ENCODE data around the gene SPDYE3. TPM values are rescaled to one million over a fixed set of nuclear protein-coding genes. Genes with fewer than 3 reads are reported as not detected.
"Not testable (repeated sequence)": the region's sequence is repeated elsewhere in the genome, so short reads cannot be mapped to it uniquely, and the experiment has no call there.

Gene SPDYE3, protein sequence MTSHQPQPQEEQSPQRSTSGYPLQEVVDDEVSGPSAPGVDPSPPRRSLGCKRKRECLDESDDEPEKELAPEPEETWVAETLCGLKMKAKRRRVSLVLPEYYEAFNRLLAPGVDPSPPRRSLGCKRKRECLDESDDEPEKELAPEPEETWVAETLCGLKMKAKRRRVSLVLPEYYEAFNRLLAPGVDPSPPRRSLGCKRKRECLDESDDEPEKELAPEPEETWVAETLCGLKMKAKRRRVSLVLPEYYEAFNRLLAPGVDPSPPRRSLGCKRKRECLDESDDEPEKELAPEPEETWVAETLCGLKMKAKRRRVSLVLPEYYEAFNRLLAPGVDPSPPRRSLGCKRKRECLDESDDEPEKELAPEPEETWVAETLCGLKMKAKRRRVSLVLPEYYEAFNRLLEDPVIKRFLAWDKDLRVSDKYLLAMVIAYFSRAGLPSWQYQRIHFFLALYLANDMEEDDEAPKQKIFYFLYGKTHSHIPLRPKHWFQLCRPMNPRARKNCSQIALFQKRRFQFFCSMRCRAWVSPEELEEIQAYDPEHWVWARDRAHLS
- not detected in 3 replicates for total RNA-seq

DNA sequence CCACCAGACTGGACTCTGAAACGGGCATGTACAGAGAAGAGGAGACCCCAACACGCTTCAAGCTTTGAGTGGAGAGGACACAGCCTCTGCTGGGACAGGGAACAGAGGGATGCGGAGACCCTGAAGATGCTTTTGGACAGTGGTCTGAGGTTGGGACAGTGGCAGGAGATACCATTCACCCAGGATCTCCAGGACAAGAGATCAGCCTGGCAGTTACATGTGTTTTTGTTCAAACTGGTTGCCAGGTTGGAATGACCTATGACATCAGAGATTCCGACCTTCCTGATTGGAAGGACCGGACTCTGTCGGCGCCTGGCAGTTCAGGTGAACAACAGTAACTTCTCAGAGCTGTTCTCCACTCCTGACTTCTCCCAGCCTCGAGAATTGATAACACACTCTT lies at the start of gene SPDYE3:
Gene SPDYE3 (plus strand): TSS at position 301 of the 400 bp plus-strand sequence. CDS start 184 bp downstream, outside the sequence.
- H3K27me3 Mint-ChIP-seq (ENCODE audit: low read depth); H3K4me1 Mint-ChIP-seq; H3K4me3 Mint-ChIP-seq; H3K27ac Mint-ChIP-seq; H3K36me3 Mint-ChIP-seq; H3K9me3 Mint-ChIP-seq; DNase-seq (ENCODE audit: low spot score in 2 of 2, unreplicated experiment in 2 of 2): not testable (repeated sequence)

DNA sequence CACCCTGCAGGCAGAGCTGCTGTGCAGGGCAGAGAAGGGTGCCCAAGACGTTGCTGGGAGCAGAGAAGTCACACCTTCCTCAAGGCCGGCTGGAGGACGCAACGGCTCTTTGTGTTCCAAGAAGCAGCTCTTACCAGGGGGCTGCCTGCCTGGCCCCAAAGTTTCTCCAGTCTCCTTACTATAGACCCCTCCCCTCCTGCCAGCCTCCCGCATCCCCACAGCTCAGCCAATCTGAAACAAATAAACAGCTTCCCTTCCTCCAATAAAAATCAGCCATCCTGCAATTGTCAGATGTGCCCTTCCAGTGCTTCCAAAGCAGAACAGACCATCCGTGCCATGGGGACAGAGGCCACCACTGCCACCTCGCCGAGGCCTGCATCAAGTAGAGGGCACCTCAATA lies 47.5 kb upstream of the SPDYE3 start:
- DNase-seq (ENCODE audit: low spot score in 2 of 2, unreplicated experiment in 2 of 2); H3K9me3 Mint-ChIP-seq; H3K27ac Mint-ChIP-seq; H3K27me3 Mint-ChIP-seq (ENCODE audit: low read depth); H3K4me3 Mint-ChIP-seq; H3K4me1 Mint-ChIP-seq: not testable (repeated sequence)
- peaks cover 16% of the 10 kb centered on the region for H3K36me3 Mint-ChIP-seq

- not testable (repeated sequence) for H3K9me3 Mint-ChIP-seq; H3K4me3 Mint-ChIP-seq; DNase-seq (ENCODE audit: low spot score in 2 of 2, unreplicated experiment in 2 of 2); H3K27ac Mint-ChIP-seq; H3K27me3 Mint-ChIP-seq (ENCODE audit: low read depth)
- Mint-ChIP-seq H3K4me1 (peaks cover 11% of the 10 kb centered on the region), H3K36me3 (peaks cover 14% of the 10 kb centered on the region)
Measured at GRCh38 chr7:100262896-100263295, 44.6 kb upstream of the SPDYE3 start.

DNA sequence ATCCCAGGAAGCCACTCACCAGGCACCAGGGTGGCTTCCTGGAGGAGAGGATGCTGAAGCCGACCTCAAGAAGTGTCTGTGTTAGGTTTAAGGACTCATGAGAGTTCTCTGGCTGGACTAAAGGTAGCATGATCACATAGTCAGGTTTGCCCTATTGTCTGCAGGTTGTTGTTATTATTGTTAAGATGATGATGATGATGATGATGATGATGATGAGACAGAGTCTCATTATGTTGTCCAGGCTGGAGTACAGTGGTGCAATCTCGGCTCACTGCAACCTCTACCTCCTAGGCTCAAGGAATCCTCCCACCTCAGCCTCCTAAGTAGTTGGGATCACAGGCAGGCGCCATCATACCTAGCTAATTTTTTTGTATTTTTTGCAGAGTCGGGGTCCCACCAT lies 43.3 kb upstream of the SPDYE3 start:
- H3K4me3 Mint-ChIP-seq; H3K27ac Mint-ChIP-seq; DNase-seq (ENCODE audit: low spot score in 2 of 2, unreplicated experiment in 2 of 2); H3K27me3 Mint-ChIP-seq (ENCODE audit: low read depth); H3K9me3 Mint-ChIP-seq: not testable (repeated sequence)
- peaks cover 14% of the 10 kb centered on the region for H3K36me3 Mint-ChIP-seq
- peaks cover 14% of the 10 kb centered on the region for H3K4me1 Mint-ChIP-seq

DNA sequence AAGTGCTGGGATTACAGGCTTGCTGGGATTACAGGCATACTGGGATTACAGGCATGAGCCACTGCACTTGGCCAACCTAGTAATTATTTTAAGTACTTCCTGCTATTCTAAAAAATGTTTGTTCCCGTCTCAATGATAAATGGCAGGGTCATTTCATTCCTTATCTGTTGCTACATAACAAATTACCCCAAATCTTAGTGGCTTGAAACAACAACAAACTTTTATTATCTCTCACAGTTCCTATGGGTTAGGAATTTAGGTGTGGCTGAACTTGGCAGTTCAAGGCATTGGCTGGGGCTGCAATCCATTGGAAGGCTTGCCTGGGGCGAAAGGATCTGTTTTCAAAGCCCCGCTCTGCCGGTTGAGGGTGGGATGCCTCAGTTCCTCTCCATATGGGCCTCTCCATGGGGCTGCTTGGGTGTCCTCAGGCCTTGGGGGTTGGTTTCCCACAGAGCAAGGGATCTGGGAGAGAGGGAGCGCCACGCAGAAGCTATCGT lies 42.8 kb upstream of the SPDYE3 start:
- H3K27me3 Mint-ChIP-seq (ENCODE audit: low read depth); H3K9me3 Mint-ChIP-seq; DNase-seq (ENCODE audit: low spot score in 2 of 2, unreplicated experiment in 2 of 2); H3K4me3 Mint-ChIP-seq: not testable (repeated sequence)
- H3K4me1 Mint-ChIP-seq: peaks cover 19% of the 10 kb centered on the region
- peak overlapping the region; percentile 89 for H3K27ac Mint-ChIP-seq
- peaks cover 14% of the 10 kb centered on the region for H3K36me3 Mint-ChIP-seq

GRCh38 chr7:100265851-100266250 lies 41.7 kb upstream of the SPDYE3 start:
- not testable (repeated sequence) for H3K9me3 Mint-ChIP-seq; H3K27me3 Mint-ChIP-seq (ENCODE audit: low read depth); H3K27ac Mint-ChIP-seq; DNase-seq (ENCODE audit: low spot score in 2 of 2, unreplicated experiment in 2 of 2); H3K4me3 Mint-ChIP-seq
- Mint-ChIP-seq H3K4me1 (peaks cover 26% of the 10 kb centered on the region), H3K36me3 (peaks cover 14% of the 10 kb centered on the region)

DNA sequence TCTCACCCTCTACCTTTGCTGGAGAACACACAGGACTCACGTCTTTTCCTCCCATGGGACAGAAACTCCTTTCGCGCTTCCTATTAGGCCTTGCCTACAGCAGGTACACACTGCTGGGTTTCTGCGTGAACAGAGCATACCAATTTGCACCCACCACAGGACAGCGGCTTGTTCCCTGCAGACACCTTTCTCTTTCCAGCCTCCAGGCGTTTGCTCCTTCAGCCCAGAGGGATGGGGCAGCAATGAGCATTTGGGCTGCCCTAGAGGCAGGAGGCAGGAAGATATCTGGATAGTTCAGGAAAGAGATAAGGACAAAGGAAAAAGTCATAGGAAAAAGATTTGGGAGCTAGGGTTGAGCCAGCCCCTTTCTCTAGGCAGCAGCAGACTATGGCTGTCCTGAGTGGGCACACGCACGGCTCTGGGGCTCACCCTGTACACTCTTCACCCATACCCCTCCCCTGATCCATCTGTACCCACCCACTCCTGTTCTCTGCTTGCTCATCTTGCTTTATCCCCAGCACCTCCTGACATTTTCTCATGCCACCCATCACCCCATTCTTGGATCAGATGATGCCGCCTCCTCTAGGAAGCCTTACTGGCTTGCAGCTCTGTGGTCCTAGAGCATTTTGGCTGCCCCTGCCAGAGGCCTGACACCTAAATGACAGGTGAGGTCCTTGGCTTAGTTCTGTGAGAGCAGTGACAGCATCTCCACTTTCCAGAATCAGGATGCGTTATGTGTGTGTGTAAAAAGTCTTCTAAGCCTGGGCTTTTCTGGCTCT lies 40.7 kb upstream of the SPDYE3 start:
- peaks cover 29% of the 10 kb centered on the region for H3K4me1 Mint-ChIP-seq
- H3K9me3 Mint-ChIP-seq: no peaks in the 10 kb centered on the region
- H3K27ac Mint-ChIP-seq: peak overlapping the region; percentile 56
- H3K27me3 Mint-ChIP-seq (ENCODE audit: low read depth): no peaks in the 10 kb centered on the region
- no peak overlapping the region for H3K4me3 Mint-ChIP-seq
- DNase-seq (ENCODE audit: low spot score in 2 of 2, unreplicated experiment in 2 of 2): no peak
- TF ChIP-seq, protein P1, sequence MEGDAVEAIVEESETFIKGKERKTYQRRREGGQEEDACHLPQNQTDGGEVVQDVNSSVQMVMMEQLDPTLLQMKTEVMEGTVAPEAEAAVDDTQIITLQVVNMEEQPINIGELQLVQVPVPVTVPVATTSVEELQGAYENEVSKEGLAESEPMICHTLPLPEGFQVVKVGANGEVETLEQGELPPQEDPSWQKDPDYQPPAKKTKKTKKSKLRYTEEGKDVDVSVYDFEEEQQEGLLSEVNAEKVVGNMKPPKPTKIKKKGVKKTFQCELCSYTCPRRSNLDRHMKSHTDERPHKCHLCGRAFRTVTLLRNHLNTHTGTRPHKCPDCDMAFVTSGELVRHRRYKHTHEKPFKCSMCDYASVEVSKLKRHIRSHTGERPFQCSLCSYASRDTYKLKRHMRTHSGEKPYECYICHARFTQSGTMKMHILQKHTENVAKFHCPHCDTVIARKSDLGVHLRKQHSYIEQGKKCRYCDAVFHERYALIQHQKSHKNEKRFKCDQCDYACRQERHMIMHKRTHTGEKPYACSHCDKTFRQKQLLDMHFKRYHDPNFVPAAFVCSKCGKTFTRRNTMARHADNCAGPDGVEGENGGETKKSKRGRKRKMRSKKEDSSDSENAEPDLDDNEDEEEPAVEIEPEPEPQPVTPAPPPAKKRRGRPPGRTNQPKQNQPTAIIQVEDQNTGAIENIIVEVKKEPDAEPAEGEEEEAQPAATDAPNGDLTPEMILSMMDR (IDR thresholded peaks at IDR 0.05; ENCODE audit: unreplicated experiment): no peak
- H3K36me3 Mint-ChIP-seq: peaks cover 14% of the 10 kb centered on the region

DNA sequence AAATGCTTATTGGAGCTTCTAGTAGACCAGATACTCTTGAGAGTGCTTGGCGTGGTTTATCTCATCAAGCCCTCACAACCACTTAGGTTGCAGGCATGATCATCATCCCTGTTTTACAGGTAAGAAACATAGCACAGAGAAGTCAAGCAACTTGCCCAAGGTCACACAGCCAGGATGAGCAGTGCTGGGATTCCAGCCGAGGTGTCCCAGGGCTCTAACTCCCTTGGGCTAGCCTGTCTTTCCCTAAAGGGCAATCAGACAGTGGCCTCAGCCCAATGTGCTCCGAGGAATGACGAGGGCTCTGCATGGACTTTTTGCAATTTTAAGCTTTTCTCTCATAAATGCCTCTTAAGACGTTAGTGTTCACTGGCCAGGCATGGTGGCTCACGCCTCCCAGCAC lies 39.9 kb upstream of the SPDYE3 start:
- Mint-ChIP-seq H3K36me3 (peaks cover 9% of the 10 kb centered on the region), H3K4me1 (peaks cover 29% of the 10 kb centered on the region), H3K9me3 (no peaks in the 10 kb centered on the region), H3K27ac (no peak overlapping the region), H3K27me3 (ENCODE audit: low read depth) (no peaks in the 10 kb centered on the region), H3K4me3 (no peak overlapping the region)
- DNase-seq (ENCODE audit: low spot score in 2 of 2, unreplicated experiment in 2 of 2): no peak
- TF ChIP-seq, protein P1 (IDR thresholded peaks at IDR 0.05; ENCODE audit: unreplicated experiment): no peak

DNA sequence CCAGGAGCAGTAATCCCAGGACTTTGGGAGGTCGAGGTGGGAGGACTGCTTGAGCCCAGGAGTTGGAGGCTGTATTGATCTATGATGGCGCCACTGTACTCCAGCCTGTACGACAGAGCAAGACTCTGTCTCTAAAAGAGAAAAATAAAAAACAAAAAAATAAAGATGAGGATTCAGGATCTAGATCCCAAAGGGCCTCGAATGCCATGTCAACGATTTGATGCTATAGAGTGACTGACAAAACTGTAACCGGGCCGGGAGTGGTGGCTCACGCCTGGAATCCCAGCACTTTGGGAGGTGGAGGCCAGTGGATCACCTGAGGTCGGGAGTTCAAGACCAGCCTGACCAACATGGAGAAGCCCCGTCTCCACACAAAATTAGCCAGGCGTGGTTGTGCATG lies 38.6 kb upstream of the SPDYE3 start:
- not testable (repeated sequence) for H3K9me3 Mint-ChIP-seq; H3K4me3 Mint-ChIP-seq; H3K36me3 Mint-ChIP-seq; DNase-seq (ENCODE audit: low spot score in 2 of 2, unreplicated experiment in 2 of 2); H3K27ac Mint-ChIP-seq; H3K27me3 Mint-ChIP-seq (ENCODE audit: low read depth)
- H3K4me1 Mint-ChIP-seq: peaks cover 29% of the 10 kb centered on the region

GRCh38 chr7:100269306-100270045 lies 38.0 kb upstream of the SPDYE3 start:
- not testable (repeated sequence) for H3K27me3 Mint-ChIP-seq (ENCODE audit: low read depth); H3K36me3 Mint-ChIP-seq; H3K9me3 Mint-ChIP-seq; DNase-seq (ENCODE audit: low spot score in 2 of 2, unreplicated experiment in 2 of 2); H3K27ac Mint-ChIP-seq
- Mint-ChIP-seq H3K4me1 (peaks cover 29% of the 10 kb centered on the region), H3K4me3 (peak overlapping the region; percentile 38)

All from mesothelial cell of epicardium (in vitro differentiated cells).